Measurements from ENCODE around the gene GAS7.

GAS7 gene

DNA sequence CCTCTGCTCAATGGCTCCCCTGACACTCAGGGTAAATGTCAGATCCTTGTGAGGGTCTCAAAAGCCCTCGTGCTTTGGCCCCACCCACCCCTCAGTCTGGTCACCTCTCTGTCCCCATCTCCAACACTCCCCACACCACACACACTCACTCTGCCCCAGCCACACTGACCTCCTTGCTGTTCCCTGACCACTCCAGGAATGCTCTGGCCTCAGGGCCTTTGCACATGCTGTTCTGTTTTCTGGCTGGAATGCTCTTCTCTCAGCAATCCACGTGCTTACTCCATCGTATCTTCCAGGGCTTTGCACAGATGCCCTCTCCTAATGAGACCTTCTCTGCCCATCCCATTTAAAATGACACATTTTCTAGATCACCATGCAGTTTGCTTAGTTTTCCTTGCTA, 28.2 kb downstream of the GAS7 start:
- no peak for DNase-seq

DNA sequence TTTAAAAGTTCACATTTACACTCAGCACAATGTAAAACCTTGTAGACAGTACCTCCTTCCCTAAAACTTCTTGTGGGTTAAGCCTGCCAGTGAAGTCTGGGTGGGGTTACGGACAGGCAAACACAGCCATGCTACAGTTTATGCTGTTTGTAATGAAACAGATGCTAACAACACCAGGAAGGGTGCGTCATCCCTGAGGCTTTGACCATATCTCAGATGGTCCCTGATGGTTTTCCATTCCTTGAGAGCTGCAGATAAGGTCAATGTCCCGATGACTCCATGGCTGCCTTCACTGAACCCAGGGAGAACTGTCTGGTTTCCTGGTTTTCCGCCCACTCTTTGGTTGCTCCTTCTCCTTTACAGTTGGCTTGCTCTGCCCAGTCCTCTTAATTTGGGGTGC, 29.1 kb downstream of the GAS7 start:
- DNase-seq = no peak

DNA sequence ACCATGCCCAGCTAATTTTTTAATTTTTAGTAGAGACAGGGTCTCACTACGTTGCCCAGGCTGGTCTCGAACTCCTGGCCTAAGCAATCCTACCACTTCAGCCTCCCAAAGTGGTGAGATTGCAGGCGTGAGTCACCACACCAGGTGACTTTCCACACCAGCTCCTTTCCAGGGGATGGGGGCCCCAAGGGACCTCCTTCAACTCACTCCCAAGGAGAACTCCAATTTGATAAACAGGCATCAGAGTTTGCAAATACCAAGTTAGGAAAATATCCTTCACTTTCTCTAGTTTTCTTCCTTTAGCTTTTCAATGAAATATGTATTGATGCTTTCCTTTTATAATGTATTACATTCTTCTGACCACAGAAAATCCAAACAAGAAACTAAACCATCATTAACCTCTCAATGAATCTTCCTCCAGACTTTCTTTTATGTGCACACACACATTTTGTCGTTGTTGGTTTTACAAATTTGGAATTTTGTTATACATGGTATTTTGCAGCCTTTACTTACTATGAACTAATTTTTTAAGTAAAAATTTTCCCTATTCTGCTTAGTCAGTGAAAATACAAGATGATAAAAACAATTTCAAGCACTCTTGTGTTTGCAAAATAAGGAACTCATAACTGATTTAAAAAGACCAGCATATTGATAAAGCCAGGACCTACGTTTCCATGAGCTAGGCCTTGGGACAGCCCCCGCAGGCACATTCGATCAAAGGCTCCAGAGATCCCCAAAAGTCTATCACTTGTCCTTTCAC, 32.0 kb downstream of the GAS7 start:
- no peak for DNase-seq

DNA sequence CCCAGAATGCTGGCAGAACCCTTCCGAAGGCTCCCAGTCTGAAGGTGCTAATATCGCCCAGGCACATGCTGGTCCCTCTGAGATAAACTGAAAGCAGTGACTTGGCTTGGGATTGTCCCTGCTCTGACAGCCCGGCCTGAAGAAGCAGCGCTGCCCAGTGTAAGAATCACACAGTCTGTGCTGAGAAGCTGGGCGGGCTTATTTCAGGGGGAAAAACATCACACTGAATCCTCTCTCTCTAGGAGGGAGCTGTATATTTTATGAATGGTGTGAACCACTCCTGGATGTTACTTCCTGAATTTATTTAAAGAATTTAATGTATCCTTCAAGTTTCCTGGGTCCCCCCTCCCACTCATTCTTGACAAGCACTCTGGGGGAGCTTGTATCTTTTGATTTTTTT, 36.3 kb downstream of the GAS7 start:
- DNase-seq = no peak

DNA sequence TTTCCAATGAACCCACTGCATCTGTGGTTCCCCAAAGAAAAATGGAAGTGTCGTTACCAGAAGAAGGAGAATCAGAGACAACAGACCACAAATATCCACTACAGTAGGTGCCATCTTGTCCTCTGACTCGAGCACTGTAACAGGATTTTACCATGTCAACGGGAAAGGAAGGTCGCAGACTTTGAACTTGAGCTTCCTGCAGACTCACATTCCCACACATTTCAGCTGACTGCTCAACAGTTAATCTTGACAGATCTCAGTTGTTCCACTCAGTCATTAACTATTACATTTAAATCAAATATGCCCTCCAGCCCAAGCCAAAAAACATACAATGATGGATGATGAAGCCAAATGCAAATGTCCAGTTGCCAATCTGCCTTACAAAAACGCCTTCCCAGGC, 37.0 kb downstream of the GAS7 start:
- DNase-seq = no peak

DNA sequence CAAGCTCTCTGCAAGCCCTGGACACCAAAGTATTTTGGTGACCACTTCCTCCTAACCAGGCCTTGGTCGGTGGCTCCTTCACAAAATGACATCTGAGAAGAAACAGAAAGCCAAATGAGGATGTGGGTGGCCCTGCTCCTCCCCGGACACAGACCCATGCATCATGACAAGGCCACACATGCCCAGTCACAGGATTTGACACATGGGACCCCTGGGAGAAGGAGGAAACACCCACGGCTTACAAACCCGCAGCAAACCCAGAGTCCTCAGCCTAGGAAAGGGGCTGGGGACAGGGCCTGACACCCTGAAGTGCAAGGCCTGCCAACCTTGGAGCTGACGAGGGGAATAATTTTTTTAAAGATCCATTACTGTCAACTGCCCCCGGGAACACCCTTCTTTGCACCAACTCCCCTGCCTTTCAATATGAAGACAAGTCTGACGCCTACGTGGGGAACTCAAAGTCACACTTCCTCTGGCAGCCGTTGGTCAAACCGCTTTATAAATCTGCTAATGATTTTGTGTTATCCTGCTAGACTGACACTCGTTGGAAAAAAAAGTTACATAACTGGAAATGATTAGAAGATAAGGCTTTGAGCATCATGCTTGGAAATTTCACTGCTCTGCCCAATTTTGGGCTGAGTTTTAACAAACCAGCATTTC, 41.3 kb downstream of the GAS7 start:
- no peak for DNase-seq

DNA sequence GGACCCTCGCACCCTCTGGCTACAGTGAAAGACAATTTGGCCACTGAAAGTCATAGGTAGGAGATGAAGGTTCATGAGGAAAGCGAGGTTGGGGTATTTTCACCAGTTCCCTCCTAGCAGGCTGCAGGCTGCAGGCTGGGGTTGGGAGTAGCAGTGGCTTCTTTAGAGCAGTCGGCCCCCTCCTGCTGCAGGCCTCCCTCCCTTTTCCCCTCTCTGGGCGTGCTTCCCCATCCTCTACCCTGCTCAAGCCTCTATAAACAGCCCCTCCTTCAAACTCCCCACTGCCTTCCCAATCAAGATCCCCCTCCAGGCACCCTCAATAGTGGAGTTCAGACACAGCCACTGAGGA, 41.8 kb downstream of the GAS7 start:
- DNase-seq = no peak

DNA sequence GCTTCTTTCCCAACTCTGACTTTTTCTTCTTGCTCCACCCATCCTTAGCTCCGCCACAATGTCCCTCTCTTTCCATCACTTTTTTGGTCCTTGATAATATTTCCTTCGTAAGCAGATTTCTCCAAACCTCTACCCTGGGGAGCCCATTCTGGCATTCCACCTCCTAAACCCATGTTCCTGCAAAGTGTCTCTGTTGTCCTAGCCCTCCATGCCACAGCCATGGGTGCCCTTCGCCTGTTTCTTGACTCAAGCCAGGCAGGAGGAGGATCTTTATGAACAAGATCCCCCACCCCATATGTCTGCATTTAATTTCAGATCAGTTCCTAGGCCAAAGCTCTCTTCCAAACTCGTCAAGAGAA, 42.4 kb downstream of the GAS7 start:
- DNase-seq = no peak

DNA sequence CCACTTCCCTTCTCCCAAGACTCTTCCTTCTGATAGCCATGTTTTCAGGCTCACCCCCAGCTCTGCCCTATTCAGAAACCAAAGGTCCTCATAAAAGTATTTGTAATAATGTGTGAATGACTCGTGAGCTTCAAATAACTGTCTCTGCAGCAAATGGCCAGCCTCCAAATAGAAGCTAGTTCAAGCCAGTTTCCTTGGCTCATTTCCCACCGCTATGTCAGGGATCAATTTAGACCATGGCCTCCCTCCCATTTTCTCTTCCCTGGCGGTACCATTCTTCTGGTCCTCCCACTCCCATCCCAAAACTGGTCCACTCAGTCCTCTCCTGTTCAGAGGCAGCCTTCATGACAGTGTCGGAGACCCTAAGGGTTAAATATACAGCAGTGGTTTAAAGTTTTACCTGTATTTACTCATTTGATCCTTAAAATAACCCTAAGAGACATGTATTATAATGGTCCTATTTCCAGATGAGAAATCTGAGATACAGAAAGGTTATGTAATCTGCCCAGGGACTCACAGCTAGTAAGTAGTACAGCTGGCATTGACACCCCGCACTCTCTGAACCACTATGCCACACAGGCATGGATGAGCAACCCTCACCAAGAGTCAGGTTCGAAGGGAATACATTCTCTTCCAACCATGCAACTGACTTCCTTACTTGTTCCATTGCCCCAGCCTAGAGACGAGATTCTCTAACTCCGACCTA, 42.9 kb downstream of the GAS7 start:
- no peak for DNase-seq

DNA sequence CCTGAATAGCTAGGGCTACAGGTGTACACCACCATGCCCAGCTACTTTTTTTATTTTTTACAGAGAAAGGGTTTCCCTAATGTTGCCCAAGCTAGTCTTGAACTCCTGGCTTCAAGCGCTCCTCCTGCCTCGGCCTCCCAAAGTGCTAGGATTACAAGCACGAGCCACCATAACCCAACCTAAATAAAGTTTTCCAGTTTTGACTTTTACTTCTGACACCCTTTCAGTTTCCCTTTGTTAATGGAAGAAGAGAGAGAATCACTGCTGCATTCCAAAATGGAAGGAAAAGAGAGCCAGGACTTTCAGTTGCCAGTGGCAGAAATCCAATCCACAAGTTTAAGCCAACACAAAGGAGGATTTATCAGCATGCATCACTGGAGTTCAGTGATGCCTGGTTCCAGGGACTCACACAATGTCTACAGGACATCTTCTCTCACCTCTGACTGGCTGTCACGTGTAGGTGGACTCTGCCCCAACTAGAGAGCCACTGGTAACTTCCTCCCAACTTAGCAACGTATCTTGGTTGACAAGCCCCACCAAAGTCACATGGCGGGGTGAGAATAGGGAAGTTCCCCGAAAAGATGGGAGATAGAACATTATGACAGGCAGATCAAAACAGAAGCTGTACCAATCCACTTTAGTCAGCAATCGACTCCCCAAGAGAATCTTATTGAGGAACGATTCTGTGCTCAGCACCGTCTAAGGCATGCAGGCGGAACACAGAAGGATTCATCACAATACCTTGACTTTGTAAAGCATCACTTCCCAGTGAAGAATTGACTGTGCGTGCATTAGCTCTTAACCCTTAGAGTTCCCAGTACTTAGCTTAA, 46.5 kb downstream of the GAS7 start:
- no peak for DNase-seq

DNA sequence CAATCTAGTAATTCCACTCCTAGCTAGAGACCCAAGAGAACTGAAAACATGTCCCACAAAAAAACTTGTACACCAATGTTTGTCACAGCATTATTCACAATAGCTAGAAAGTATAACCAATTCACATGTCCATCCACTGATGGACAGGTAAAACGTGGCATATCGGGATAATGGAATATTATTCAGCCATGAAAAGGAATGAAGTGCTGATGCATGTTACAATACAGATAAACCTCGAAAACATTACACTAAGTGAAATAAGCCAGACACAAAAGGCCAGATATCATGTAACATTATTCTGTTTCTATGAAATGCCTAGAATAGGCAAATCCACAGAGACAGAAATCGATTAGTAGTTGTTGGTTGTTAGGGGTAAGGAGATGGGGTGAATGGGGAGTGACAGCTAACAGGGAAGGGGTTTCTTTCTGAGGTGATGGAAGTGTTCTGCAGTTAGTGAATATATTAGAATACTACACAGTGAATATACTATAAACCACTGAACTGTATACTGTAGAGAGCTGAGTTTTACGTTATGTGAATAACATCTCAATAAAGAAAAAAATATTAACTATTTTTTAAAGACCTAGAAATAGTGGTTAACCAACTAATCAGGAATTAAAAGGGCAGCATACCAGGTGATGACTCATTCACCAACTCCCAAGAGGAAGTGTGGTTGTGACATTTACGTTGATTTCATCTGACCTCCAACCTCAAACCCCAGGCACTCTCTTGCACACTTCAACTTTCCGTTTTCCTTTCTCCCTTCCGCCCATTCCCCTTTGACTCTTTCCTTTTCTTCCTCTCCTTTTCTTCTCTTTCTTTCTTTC, 48.6 kb downstream of the GAS7 start:
- no peak for DNase-seq

DNA sequence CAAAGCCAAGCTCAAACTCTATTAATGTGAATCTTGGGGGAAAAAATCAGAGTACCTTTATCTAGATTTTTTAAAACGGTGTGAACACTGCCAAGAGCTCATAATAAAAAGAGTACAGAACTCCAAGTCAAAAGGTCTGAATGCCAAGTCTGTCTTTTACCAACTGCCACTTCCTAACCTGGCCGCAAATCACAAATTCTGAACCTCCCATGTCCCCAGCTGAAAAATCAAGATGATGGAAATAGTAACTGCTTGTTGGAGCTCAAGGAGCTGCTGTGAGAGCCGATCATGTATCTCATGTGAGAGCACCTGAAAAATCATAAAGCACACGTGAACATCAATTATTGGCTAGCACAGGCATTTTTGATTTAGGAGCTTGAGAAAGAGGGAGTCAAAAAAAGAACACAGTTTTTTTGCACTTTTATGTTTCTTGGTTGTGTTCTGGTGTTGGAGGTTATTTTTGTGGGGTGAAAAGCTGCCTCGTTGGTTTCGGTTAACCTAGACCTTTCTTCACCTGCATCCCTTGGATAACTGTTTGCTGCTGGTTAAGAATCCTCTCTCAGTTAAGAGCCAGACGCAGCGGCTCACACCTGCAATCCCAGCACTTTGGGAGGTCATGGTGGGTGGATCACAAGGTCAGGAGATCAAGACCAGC, 50.5 kb downstream of the GAS7 start:
- no peak for DNase-seq

DNA sequence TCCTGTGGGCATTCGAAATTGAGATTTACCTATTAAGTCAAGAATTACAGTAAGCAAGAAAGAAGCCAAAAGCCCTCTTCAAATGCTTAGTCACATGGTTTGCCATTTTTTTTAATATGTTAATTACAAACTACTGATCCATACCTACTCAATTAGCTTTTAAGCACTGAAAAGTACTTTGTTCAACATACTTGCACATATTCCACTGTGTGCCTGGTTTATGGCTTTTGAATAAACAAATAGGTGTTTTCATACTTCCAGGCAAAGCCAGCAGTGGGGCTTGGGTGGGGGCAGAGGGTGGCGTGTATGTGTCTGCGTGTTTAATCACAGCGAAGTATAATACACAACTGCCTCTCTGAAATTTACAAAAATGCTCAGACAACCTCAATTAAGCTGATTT, 51.4 kb downstream of the GAS7 start:
- DNase-seq = no peak

DNA sequence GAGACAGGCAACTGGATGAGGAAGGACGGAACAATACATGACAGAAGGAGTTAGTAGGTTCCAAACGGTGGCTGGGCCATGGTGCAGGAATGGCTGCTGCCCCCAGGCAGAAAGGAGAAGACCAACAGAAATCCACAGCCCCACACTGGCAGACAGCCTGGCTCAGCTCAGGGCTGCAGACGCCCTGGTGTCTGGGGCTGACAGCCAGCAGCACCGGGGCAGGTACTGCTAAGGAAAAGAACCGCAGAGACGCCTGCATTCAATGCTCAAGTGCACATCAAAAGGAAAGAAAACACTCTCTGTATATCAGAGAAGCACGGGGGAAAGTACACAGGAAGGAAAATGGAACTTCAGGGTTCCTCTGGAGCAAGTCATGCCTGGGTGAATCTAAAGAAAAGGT, 53.4 kb downstream of the GAS7 start:
- no peak for DNase-seq

DNA sequence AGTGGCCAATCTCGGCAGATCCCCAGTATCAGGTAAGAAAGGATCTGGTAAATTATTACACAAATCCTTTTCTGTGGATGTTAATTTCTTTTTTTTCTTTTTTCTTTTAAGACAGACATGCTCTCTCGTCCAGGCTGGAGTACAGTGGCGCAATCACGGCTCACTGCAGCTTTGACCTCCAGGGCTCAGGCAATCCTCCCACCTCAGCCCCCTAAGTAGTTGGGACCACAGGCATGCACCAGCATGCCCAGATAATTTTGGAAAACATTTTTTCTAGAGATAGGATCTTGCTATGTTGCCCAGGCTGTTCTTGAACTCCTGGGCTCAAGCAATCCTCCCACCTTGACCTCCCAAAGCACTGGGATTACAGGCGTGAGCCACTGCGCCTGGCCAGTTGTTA, 54.0 kb downstream of the GAS7 start:
- no peak for DNase-seq

DNA sequence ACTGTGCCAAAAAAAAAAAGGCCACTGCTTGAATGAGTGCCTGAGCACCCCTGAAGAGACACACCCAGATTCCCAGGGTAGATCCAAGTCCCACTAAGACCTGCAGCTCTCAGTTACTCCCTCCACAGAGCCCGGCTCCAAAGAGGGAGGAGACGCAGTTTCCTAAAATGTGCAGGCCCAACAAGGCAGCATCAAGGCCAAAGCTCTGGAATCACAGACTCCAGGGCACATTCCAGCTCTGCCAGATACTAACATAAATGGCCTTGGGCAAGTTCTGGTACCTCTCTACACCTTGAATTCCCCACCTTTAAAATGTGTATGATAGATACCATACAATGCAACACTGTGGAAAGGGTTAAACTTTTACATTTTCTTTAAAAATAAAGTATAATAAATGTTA, 57.0 kb downstream of the GAS7 start:
- DNase-seq = no peak

DNA sequence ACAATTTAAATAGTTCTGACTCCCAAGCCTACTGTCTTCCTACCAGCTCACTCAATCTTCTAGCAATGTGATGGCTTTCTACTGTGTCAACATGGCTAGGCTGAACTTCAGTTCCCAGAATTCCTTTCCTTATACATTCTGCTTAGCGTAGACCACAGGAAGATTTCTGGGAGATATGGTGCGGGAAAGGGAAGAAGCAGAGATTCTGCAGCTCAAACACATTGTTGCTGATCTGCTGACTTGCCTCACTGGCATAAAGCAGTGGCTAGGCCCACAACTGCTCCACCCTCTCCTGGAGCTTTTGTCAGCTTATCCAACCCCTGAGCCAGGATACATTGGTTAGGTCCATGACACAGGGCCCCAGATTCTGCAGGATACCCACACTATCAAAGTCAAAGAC, 58.8 kb downstream of the GAS7 start:
- no peak for DNase-seq

DNA sequence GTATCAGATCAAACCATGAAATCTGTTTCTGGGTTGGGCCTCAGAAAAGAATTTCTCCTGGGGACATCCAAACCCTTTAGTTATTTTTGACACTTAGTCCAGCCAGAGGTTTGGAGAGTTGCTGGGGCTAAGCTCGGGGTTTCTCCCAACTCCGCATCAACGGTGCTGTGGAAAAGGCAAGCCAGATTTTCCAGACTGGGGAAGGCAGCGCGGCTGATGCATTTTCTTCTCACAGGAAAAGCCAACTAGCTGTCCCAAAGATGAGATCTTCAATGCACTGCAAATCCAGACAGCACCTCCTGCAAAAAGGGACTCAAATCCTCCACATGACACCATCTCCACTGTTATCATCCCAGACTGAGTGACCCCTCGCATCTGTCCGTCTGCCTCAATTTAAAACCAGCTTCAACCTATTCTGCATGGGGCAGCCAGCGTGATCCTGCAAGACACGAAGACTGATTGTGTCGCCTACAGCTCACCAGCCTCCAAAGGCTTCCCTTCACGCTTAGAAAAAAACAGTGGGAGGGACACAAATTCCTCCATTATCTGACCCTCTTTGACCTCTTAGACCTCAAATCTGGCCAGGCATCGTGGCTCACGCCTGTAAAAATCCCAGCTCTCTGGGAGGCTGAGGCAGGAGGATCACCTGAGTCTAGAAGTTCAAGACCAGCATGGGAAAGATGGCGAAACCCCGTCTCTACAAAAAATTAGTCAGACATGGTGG, 62.0 kb downstream of the GAS7 start:
- DNase-seq = no peak

DNA sequence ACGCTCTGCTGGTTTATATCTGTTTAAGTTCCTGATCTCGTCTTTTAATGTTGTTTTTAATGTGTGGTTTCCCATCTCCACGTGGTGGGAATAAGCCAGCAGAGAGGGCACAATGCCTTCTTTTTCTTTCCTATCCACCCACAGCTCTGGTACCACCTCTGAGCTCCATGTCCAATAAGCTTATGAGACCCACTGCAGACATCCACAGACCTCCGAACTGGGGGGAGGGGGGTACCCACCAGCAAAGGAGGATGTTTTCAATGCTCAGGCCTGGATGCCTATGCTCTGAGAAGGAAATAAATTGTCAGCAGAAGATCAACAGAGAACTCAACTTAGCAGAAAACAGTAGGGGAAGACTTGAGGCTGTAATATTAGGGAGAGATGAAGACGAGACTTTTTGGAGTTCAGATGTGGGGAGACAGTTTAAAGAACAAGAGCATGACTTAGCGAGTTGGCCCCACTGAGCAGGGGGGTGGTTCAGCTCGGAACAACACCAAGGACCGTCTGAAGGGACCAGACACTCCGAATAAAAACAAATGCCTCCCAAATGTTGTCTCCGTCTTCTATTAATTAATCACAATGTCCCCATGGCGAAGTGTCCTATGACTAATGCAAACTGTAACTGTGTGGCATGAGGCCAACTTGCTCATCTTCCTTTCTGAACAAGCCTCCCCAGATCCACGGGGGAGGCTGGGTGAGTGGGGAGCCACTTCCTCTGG, 62.7 kb downstream of the GAS7 start:
- DNase-seq = no peak

DNA sequence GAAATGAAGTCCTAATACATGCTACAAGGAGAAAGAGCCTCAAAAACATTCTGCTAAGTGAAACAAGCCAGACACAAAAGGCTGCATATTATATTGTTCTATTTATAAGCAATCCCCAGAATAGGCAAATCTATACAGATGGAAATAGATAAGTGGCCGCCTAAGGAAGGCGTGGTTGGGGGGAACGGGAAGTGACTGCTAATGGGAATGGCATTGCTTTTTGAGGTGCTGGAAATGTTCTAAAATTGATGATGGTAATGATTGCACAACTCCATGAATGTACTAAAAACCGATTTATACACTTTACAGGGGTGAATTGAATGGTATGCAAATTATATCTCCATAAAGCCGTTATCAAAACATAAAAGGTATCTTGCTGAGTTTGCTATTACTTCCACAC, 67.7 kb downstream of the GAS7 start:
- DNase-seq = no peak

DNA sequence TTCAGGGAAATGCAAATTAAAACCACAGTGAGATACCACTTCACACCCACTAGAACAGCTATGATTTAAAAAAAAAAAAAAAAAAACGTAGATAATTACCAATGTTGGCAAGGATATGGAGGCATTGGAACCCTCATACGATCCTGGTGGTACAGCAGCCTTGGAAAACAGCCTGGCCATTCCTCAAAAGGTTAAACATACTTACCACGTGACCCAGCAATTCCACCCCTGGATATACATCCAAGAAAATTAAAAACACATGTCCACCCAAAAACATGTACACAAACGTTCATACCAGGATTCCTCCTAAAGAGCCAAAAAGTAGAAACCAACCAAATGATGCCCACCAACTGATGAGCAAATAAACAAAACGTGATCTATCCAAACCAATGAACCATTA, 68.1 kb downstream of the GAS7 start:
- DNase-seq = no peak
